GM23338 (cell line): ENCODE measurements around the gene AGBL4. TPM values are rescaled to one million over a fixed set of nuclear protein-coding genes. Genes with fewer than 3 reads are reported as not detected.

ENCODE experiments used
- EZH2 ChIP-seq: fragments of 200-600 bp; sonication (generic); IDR thresholded peaks from one replicate; pipeline ENCODE4 v1.8.0; 2017; ENCODE audit warnings: antibody characterized with exemption, mild to moderate bottlenecking, low read depth; ENCODE audit not compliant: unreplicated experiment
- EZH2phosphoT487 ChIP-seq: fragments of 200-600 bp; sonication (generic); IDR thresholded peaks from one replicate; pipeline ENCODE4 v1.8.1; 2018; ENCODE audit warnings: antibody characterized with exemption; ENCODE audit not compliant: unreplicated experiment
- REST ChIP-seq: IDR thresholded peaks from one replicate; pipeline ENCODE4 v1.6.1; 2018; ENCODE audit warnings: antibody characterized with exemption; ENCODE audit not compliant: unreplicated experiment
- ZNF114 ChIP-seq: fragments of 250-450 bp; sonication (Bioruptor Pico); IDR thresholded peaks from 2 replicates; pipeline ENCODE4 v1.5.0; 2020; ENCODE audit warnings: mild to moderate bottlenecking, moderate library complexity
- polyA plus RNA-seq: library from polyadenylated mRNA; unstranded; fragments of >200 nt; fragmentation: Nextera tagmentation; extraction: Ambion mirVana; gene quantifications from 2 replicates; pipeline ENCODE4 v1.2.1, GENCODE V29; 2016
- total RNA-seq: library from RNA; depleted of rRNA; stranded (reverse); fragments of >200 nt; shearing (Covaris generic); gene quantifications from 2 replicates; pipeline ENCODE4 v1.2.3, GENCODE V29; 2014
- TF ChIP-seq, protein P1 (sequence below): fragments of 250-450 bp; sonication (Bioruptor Pico); IDR thresholded peaks from 2 replicates; pipeline ENCODE4 v1.5.0; 2020; ENCODE audit warnings: mild to moderate bottlenecking, moderate library complexity

Gene AGBL4
- total and polyA plus RNA-seq, 2 experiments from 2014 or later = 0.91 to 1.5 TPM

DNA sequence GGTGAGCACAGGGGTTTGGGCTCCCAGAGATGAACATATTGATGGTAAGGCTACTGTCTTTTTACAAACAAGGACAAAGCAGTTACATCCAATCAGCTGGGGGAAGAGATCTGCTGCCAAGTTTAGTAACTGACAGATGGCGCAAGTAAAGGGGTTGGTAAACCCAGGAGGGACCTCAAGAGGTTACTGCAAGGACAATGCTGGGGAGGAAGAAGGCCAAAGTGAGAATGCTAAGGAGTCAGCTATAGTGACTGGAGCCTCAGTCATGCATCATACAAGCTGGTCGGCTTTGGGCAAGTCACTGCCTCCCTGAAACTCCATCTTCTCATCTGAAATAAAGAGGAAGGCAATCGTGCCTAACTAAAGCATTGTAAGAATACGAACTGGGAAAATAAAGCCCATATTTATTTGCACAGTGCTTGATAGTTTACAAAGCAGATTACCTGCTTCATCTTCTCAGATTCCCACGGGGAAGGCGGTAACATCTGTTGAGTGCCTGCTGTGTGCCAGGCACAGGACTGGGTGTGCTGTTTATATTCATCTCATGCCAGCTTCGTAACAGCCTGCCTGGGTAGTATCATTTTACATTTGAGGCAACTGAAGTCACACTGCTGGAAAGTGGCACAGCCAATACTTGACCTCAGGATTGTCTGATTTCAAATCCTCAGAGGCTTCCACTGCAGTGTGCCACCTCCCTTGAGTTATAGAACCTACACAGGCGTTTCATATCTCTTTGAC lies 1361.9 kb downstream of the AGBL4 start (continued):
- TF ChIP-seq, protein P1, sequence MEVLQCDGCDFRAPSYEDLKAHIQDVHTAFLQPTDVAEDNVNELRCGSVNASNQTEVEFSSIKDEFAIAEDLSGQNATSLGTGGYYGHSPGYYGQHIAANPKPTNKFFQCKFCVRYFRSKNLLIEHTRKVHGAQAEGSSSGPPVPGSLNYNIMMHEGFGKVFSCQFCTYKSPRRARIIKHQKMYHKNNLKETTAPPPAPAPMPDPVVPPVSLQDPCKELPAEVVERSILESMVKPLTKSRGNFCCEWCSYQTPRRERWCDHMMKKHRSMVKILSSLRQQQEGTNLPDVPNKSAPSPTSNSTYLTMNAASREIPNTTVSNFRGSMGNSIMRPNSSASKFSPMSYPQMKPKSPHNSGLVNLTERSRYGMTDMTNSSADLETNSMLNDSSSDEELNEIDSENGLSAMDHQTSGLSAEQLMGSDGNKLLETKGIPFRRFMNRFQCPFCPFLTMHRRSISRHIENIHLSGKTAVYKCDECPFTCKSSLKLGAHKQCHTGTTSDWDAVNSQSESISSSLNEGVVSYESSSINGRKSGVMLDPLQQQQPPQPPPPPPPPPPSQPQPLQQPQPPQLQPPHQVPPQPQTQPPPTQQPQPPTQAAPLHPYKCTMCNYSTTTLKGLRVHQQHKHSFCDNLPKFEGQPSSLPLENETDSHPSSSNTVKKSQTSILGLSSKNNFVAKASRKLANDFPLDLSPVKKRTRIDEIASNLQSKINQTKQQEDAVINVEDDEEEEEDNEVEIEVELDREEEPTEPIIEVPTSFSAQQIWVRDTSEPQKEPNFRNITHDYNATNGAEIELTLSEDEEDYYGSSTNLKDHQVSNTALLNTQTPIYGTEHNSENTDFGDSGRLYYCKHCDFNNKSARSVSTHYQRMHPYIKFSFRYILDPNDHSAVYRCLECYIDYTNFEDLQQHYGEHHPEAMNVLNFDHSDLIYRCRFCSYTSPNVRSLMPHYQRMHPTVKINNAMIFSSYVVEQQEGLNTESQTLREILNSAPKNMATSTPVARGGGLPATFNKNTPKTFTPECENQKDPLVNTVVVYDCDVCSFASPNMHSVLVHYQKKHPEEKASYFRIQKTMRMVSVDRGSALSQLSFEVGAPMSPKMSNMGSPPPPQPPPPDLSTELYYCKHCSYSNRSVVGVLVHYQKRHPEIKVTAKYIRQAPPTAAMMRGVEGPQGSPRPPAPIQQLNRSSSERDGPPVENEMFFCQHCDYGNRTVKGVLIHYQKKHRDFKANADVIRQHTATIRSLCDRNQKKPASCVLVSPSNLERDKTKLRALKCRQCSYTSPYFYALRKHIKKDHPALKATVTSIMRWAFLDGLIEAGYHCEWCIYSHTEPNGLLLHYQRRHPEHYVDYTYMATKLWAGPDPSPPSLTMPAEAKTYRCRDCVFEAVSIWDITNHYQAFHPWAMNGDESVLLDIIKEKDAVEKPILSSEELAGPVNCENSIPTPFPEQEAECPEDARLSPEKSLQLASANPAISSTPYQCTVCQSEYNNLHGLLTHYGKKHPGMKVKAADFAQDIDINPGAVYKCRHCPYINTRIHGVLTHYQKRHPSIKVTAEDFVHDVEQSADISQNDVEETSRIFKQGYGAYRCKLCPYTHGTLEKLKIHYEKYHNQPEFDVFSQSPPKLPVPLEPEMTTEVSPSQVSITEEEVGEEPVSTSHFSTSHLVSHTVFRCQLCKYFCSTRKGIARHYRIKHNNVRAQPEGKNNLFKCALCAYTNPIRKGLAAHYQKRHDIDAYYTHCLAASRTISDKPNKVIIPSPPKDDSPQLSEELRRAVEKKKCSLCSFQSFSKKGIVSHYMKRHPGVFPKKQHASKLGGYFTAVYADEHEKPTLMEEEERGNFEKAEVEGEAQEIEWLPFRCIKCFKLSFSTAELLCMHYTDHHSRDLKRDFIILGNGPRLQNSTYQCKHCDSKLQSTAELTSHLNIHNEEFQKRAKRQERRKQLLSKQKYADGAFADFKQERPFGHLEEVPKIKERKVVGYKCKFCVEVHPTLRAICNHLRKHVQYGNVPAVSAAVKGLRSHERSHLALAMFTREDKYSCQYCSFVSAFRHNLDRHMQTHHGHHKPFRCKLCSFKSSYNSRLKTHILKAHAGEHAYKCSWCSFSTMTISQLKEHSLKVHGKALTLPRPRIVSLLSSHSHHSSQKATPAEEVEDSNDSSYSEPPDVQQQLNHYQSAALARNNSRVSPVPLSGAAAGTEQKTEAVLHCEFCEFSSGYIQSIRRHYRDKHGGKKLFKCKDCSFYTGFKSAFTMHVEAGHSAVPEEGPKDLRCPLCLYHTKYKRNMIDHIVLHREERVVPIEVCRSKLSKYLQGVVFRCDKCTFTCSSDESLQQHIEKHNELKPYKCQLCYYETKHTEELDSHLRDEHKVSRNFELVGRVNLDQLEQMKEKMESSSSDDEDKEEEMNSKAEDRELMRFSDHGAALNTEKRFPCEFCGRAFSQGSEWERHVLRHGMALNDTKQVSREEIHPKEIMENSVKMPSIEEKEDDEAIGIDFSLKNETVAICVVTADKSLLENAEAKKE (CRISPR knock-in tag) = no peak
- no peak for TF ChIP-seq ZNF114 (CRISPR knock-in tag)
- no peak for TF ChIP-seq REST
- TF ChIP-seq EZH2 = no peak
- no peak for TF ChIP-seq EZH2phosphoT487
